Measurements from ENCODE around the gene SRGAP1. TPM values are rescaled to one million over a fixed set of nuclear protein-coding genes. Genes with fewer than 3 reads are reported as not detected.
"Not testable (repeated sequence)": the region's sequence is repeated elsewhere in the genome, so short reads cannot be mapped to it uniquely, and the experiment has no call there.

The SRGAP1 gene
- total RNA-seq, 1 donor from 2014 or later: 14.8 TPM

DNA sequence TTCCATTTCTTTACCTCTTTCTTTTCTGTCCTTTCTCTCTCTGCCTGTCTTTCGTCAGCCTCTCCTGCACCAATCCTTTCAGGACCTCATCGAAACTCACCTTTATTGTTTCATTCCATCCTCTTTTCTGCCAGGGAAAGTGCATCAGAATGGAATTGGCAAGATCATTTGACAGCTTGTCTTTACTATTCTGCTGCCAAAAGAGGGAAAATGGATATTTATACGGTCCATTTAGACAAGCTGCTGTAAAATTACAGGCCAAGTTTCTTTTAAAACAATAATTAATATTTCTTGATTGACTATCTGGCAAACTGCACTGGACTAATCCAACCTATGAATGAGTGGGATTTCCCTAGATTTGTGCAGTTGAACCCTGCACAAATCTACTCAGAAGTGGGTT, 7.6 kb upstream of the SRGAP1 start:
- H3K27me3 Mint-ChIP-seq (ENCODE audit: low read depth): peaks cover 3% of the 10 kb centered on the region
- H3K9me3 Mint-ChIP-seq: no peaks in the 10 kb centered on the region
- DNase-seq (ENCODE audit: low read depth, low spot score): no peak
- TF ChIP-seq, protein P1, sequence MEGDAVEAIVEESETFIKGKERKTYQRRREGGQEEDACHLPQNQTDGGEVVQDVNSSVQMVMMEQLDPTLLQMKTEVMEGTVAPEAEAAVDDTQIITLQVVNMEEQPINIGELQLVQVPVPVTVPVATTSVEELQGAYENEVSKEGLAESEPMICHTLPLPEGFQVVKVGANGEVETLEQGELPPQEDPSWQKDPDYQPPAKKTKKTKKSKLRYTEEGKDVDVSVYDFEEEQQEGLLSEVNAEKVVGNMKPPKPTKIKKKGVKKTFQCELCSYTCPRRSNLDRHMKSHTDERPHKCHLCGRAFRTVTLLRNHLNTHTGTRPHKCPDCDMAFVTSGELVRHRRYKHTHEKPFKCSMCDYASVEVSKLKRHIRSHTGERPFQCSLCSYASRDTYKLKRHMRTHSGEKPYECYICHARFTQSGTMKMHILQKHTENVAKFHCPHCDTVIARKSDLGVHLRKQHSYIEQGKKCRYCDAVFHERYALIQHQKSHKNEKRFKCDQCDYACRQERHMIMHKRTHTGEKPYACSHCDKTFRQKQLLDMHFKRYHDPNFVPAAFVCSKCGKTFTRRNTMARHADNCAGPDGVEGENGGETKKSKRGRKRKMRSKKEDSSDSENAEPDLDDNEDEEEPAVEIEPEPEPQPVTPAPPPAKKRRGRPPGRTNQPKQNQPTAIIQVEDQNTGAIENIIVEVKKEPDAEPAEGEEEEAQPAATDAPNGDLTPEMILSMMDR (conservative IDR thresholded peaks at IDR 0.05): no peak
- no peak overlapping the region for H3K4me3 Mint-ChIP-seq
- no peak overlapping the region for H3K27ac Mint-ChIP-seq (ENCODE audit: unreplicated experiment)
- no peaks in the 10 kb centered on the region for H3K4me1 Mint-ChIP-seq
- no peaks in the 10 kb centered on the region for H3K36me3 Mint-ChIP-seq (ENCODE audit: low read depth)

- no peak overlapping the region for H3K4me3 Mint-ChIP-seq
- TF ChIP-seq, protein P1 (conservative IDR thresholded peaks at IDR 0.05): no peak
Measured at GRCh38 chr12:63838411-63838810, 6.1 kb upstream of the SRGAP1 start.

DNA sequence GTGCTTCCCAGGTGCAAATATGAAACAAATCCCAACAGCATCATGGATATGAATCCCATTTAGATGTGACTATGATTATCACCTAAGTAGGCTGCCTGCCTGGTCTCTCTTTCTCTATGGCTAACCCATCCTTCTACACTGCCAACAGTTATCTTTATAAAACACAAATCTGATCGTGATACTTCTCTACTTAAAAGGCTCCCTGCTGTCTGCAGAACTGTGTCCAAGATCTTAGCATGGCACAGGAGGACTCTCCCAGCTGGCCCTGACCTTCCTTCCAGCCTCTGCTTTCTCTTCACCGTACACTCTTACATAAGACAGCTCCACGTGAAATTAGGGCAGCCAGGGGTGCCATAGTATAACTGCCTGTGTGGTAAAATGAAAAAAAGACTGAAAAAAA, 3.5 kb upstream of the SRGAP1 start:
- Mint-ChIP-seq H3K27ac (ENCODE audit: unreplicated experiment) (no peak overlapping the region), H3K4me3 (no peak overlapping the region), H3K27me3 (ENCODE audit: low read depth) (peaks cover under 1% of the 10 kb centered on the region), H3K36me3 (ENCODE audit: low read depth) (no peaks in the 10 kb centered on the region), H3K9me3 (no peaks in the 10 kb centered on the region), H3K4me1 (peaks cover 18% of the 10 kb centered on the region)
- DNase-seq (ENCODE audit: low read depth, low spot score): no peak
- TF ChIP-seq, protein P1 (conservative IDR thresholded peaks at IDR 0.05): no peak

More at GRCh38 chr12:63838411-63838810, 6.1 kb upstream of the SRGAP1 start:
- Mint-ChIP-seq H3K27ac (ENCODE audit: unreplicated experiment) (no peak overlapping the region), H3K27me3 (ENCODE audit: low read depth) (peaks cover 3% of the 10 kb centered on the region), H3K4me1 (peaks cover 4% of the 10 kb centered on the region), H3K36me3 (ENCODE audit: low read depth) (no peaks in the 10 kb centered on the region), H3K9me3 (no peaks in the 10 kb centered on the region)
- DNase-seq (ENCODE audit: low read depth, low spot score): no peak

DNA sequence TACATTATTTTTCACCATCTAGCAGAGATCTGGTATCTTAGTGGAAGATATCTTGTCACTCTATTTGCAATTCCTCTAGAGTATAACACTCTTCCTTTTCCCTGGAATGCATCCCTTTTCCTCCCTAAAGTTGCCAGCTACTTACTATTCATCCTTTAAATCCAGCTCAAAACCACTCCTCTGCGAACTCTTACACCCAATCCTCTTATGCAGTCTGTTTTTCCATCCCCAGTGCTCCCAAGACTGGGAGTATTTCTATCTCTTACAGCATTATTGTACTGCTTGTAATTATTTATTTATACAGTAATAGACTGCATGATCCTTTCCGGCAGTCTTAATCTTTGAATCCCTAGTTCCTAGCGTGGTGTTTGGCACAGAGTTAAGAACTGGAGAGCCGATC, 2.9 kb upstream of the SRGAP1 start:
- Mint-ChIP-seq H3K36me3 (ENCODE audit: low read depth) (no peaks in the 10 kb centered on the region), H3K4me3 (peak overlapping the region; percentile 77), H3K9me3 (no peaks in the 10 kb centered on the region), H3K4me1 (peaks cover 24% of the 10 kb centered on the region), H3K27ac (ENCODE audit: unreplicated experiment) (no peak overlapping the region), H3K27me3 (ENCODE audit: low read depth) (no peaks in the 10 kb centered on the region)
- DNase-seq (ENCODE audit: low read depth, low spot score): no peak
- TF ChIP-seq, protein P1 (conservative IDR thresholded peaks at IDR 0.05): no peak

GRCh38 chr12:63842750-63843149, 1.8 kb upstream of the SRGAP1 start:
- DNase-seq (ENCODE audit: low read depth, low spot score); H3K27ac Mint-ChIP-seq (ENCODE audit: unreplicated experiment); H3K27me3 Mint-ChIP-seq (ENCODE audit: low read depth); H3K36me3 Mint-ChIP-seq (ENCODE audit: low read depth); H3K9me3 Mint-ChIP-seq: not testable (repeated sequence)
- H3K4me3 Mint-ChIP-seq: peak overlapping the region; percentile 82
- H3K4me1 Mint-ChIP-seq: peaks cover 26% of the 10 kb centered on the region

DNA sequence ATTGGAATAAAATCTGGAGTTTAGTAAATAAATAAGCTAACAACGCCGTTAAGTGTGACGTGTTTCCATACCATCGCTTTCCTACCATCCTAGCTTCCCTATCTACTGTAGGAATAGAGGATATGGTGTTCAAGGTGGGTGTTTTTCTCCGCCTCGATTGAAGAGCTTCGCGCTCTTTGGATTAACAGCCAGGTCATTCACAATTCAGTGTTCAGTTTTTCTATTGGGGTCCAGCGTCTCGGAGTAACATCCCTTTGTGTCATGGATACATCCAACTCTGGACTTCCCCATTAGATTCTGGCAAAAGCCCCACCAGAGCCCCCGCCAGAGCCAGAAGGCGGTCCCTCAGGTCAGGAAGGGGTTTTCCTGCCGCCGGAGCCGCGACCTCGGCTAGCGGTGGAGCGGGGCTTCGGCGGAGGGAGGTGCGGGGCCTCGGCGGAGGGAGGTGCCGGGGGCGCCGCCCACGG, 1.2 kb upstream of the SRGAP1 start:
- TF ChIP-seq, protein P1 (conservative IDR thresholded peaks at IDR 0.05): no peak
- H3K4me1 Mint-ChIP-seq: peaks cover 28% of the 10 kb centered on the region
- no peak for DNase-seq (ENCODE audit: low read depth, low spot score)
- peak overlapping the region; percentile 82 for H3K4me3 Mint-ChIP-seq
- H3K27ac Mint-ChIP-seq (ENCODE audit: unreplicated experiment): peak overlapping the region; percentile 54
- H3K27me3 Mint-ChIP-seq (ENCODE audit: low read depth): no peaks in the 10 kb centered on the region
- no peaks in the 10 kb centered on the region for H3K36me3 Mint-ChIP-seq (ENCODE audit: low read depth)
- H3K9me3 Mint-ChIP-seq: no peaks in the 10 kb centered on the region
